ENCODE results near the gene SCN8A.
A peak's percentile ranks its signal among the peaks of the same experiment; 100 is the strongest.

Gene SCN8A

DNA sequence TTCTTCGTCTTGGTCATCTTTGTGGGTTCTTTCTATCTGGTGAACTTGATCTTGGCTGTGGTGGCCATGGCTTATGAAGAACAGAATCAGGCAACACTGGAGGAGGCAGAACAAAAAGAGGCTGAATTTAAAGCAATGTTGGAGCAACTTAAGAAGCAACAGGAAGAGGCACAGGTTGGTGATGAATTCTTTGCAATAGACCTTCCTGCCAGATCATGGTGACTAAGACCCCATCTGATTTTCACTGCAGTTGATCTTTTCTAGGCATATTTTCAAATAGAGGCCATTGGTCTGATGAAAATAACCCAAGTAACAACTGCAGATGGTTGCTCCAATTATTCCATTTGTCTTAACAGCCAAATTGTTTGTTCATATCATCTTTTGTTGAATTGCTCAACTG, 114.4 kb downstream of the SCN8A start:
- no peak overlapping the region for H3K4me3 Mint-ChIP-seq
- no peaks in the 10 kb centered on the region for H3K4me1 Mint-ChIP-seq
- H3K9me3 Mint-ChIP-seq, result no peaks in the 10 kb centered on the region
- H3K27me3 Mint-ChIP-seq, result no peaks in the 10 kb centered on the region
- ATAC-seq (no peak), DNase-seq (no peak)
- no peak overlapping the region for H3K27ac Mint-ChIP-seq

DNA sequence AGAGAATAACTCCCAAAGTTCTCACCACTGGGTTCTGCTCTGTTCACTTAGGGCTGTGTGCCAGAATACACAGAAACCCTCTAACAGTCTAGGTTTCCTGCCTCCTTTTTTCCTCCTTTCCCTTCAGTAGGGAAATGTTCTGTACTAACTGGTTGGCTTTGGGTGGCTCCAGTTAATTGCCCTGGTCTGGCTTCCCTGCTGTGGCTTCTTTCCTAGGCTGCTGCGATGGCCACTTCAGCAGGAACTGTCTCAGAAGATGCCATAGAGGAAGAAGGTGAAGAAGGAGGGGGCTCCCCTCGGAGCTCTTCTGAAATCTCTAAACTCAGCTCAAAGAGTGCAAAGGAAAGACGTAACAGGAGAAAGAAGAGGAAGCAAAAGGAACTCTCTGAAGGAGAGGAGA, 115.2 kb downstream of the SCN8A start:
- no peaks in the 10 kb centered on the region for H3K4me1 Mint-ChIP-seq
- no peaks in the 10 kb centered on the region for H3K9me3 Mint-ChIP-seq
- no peak overlapping the region for H3K4me3 Mint-ChIP-seq
- DNase-seq (no peak), ATAC-seq (no peak)
- H3K27me3 Mint-ChIP-seq, result no peaks in the 10 kb centered on the region
- H3K27ac Mint-ChIP-seq, result no peak overlapping the region

DNA sequence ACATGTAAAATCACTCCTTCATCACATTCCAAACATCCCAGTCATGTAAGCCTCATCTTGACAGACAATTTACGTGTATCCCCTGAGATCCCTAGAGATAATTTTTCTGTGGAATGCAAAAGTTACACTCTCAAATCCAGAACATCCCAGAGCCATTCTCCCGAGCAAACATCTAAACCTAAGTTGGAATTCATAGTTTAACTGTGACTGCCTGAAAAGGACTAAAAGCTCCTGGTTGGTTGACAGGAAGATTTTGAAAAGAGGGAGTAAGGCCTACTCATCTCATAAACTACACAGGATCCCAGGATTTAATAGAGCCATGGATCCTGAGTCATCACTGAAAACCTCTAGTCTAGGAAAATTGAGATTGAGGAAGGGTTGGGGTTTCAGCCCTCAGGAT, 123.6 kb downstream of the SCN8A start:
- ATAC-seq (no peak), DNase-seq (no peak)
- Mint-ChIP-seq H3K4me3 (no peak overlapping the region), H3K27me3 (peaks cover 9% of the 10 kb centered on the region), H3K9me3 (no peaks in the 10 kb centered on the region), H3K4me1 (no peaks in the 10 kb centered on the region), H3K27ac (no peak overlapping the region)

DNA sequence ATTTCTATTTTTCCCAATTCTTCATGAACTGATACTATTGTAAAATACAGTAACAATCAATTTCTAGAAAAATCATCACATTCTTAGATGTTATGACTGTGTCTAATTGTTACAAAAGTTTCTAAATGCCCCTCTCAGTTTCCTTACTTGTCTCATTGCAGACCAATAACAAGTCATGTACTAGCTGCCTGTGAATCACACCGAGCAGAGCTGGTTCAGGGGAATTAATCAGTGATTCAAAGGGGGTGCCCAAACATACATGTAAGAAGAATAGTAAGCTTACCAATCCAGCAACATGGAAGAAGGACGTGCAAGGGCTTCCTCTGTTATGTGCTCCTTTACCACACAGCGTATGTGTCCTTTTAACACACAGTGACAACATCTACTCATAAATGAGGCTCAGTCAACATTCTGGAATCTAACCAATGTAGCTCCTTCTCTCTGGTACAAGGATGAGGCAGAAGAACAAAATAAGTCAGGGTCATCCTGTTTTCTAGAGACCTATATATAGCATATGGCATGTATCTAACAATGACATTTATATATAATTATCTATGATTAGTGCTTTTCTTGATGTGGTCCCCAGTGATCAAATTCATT, 126.4 kb downstream of the SCN8A start:
- H3K27me3 Mint-ChIP-seq, result peaks cover 21% of the 10 kb centered on the region
- no peak overlapping the region for H3K4me3 Mint-ChIP-seq
- H3K27ac Mint-ChIP-seq, result no peak overlapping the region
- no peak for ATAC-seq
- H3K4me1 Mint-ChIP-seq, result peaks cover 13% of the 10 kb centered on the region
- no peaks in the 10 kb centered on the region for H3K9me3 Mint-ChIP-seq
- no peak for DNase-seq

DNA sequence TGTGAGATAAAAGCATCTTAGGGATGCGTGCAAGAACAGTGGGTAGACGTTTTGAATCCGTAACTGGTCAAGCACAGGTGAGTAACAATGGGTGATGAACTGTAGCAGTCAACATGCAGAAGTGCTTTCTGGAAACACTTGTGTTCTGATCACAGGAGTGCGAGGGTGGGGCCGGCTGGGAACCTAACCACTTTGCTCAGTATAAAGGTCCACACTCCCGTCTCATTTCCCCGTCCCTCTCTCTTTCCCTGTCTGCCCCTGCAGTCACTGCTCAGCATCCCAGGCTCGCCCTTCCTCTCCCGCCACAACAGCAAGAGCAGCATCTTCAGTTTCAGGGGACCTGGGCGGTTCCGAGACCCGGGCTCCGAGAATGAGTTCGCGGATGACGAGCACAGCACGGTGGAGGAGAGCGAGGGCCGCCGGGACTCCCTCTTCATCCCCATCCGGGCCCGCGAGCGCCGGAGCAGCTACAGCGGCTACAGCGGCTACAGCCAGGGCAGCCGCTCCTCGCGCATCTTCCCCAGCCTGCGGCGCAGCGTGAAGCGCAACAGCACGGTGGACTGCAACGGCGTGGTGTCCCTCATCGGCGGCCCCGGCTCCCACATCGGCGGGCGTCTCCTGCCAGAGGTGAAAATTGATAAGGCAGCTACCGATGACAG, 130.4 kb downstream of the SCN8A start:
- ATAC-seq (peak; percentile 99), DNase-seq (peak; percentile 54 to 60)
- H3K9me3 Mint-ChIP-seq, result no peaks in the 10 kb centered on the region
- peaks cover 28% of the 10 kb centered on the region for H3K27me3 Mint-ChIP-seq
- H3K4me1 Mint-ChIP-seq, result peaks cover 13% of the 10 kb centered on the region
- no peak overlapping the region for H3K27ac Mint-ChIP-seq
- H3K4me3 Mint-ChIP-seq, result peak overlapping the region; percentile 72 to 79

DNA sequence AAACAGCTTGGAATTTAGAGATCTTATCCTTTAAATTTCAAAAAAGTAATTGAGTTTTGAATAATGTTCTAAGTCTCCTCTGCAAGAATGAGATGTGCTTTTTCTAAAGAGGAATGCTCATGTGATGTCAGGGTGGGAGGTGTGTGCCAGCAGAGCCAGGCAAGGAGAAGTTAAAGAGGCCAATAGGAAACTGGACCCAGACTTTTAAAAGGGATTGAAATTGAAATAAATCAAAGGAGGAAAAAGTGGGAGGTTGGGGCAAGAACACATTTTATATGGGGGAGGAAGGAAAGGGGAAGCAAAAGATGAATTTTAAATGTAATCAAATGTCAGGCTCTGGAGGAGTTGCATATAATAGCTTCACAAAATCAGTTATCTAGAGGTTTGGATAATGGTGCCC, 131.4 kb downstream of the SCN8A start:
- Mint-ChIP-seq H3K4me3 (peak overlapping the region; percentile 72 to 79), H3K27ac (no peak overlapping the region), H3K27me3 (peaks cover 28% of the 10 kb centered on the region)

DNA sequence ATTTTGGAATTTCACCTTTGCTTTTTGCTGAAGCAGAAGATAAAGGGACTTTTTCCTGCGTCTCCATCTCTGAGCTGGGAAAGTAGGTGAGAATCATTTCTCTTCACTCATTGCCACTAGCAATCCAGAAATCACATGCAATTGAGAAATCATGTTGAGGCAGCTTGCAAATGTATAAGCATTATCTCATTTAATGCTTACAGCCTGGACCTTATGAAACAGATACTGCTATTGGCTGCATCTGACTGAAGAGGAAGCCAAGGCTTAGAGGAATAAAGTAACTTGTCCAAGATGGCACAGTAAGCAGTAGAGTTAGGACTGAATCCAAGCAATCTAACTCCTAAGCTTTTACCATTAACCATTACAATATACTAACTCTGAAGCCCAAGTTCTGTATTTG, 135.1 kb downstream of the SCN8A start:
- Mint-ChIP-seq H3K27me3 (peaks cover 27% of the 10 kb centered on the region), H3K4me3 (no peak overlapping the region), H3K9me3 (no peaks in the 10 kb centered on the region), H3K27ac (no peak overlapping the region), H3K4me1 (peaks cover 12% of the 10 kb centered on the region)
- ATAC-seq (no peak), DNase-seq (no peak)

More for the DNA sequence above, 131.4 kb downstream of the SCN8A start:
- ATAC-seq, result no peak
- Mint-ChIP-seq H3K4me1 (peaks cover 13% of the 10 kb centered on the region), H3K9me3 (no peaks in the 10 kb centered on the region)
- DNase-seq, result no peak

DNA sequence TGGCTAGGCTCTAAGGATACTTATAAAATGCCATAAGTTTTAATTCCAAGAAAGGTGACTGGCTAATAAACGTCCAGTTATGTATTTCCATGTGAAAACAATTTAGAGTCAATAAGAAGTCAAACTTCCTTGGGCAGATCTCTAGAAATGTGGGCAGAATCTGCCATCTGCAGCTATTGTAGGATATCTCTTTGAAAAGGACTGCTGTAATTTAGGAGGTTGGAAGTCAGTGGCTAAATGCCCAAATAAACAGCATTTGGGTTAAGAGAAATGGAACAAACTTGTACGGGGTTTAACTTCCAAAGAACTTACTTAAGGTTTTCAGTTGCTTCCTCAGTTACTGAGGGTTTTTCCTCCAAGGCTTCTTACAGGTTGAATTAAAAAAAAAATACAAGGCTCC, 135.9 kb downstream of the SCN8A start:
- H3K9me3 Mint-ChIP-seq, result no peaks in the 10 kb centered on the region
- H3K27ac Mint-ChIP-seq, result no peak overlapping the region
- DNase-seq (no peak), ATAC-seq (no peak)
- H3K27me3 Mint-ChIP-seq, result peaks cover 19% of the 10 kb centered on the region
- H3K4me3 Mint-ChIP-seq, result no peak overlapping the region
- H3K4me1 Mint-ChIP-seq, result peaks cover 5% of the 10 kb centered on the region

DNA sequence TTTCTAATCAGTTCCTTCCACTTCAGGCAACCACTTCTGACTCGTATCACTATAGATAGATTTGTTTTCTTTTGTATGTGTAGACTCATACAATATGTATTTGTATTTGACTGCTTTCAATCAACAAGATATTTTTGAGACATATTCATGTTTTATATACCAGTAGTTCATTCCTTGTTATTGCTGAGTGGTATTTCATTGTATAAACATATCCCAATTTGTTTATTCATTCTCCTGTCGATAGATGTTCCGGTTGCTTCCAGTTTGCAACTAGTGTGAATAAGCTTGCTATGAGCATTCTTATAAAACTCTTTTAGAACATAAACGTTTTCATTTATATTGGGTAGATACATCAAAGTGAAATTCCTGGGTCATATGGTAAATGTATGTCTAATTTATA, 138.3 kb downstream of the SCN8A start:
- H3K27me3 Mint-ChIP-seq, result peaks cover 11% of the 10 kb centered on the region
- no peak for DNase-seq
- peaks cover 3 to 11% of the 10 kb centered on the region in 2 donors for H3K9me3 Mint-ChIP-seq
- H3K27ac Mint-ChIP-seq, result no peak overlapping the region
- H3K4me1 Mint-ChIP-seq, result no peaks in the 10 kb centered on the region
- H3K4me3 Mint-ChIP-seq, result no peak overlapping the region
- ATAC-seq, result no peak

DNA sequence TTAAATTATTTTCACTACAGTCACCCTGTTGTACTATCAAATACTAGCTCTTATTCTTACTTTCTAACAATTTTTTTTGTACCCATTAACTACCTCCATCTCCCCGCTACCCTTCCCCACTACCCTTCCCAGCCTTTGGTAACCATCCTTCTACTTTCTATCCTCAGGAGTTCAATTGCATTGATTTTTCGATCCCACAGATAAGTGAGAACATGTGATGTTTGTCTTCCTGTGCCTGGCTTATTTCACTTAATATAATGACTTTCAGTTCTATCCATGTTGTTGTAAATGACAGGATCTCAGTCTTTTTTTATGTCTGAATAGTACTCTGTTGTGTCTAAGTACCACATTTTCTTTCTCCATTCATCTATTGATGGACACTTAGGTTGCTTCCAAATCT, 139.7 kb downstream of the SCN8A start:
- DNase-seq (no peak), ATAC-seq (no peak)
- Mint-ChIP-seq H3K4me1 (no peaks in the 10 kb centered on the region), H3K9me3 (peaks cover 3 to 13% of the 10 kb centered on the region in 2 donors), H3K4me3 (no peak overlapping the region), H3K27ac (no peak overlapping the region), H3K27me3 (peaks cover 13% of the 10 kb centered on the region)

DNA sequence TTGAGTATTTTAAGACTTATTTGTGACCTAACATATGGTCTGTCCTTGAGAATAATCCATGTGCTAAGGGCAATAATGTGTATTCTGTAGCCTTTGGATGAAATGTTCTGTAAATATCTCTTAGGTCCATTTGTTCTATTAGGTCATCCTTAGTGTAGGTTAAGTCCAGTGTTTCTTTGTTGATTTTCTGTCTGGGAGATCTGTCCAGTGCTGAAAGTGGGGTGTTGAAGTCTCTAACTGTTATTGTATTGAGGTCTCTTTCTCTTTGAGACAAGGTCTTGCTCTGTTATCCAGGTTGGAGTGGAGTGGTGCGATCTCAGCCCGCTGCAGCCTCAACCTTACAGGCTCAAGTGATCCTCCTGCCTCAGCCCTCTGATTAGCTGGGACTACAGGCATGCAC, 149.5 kb downstream of the SCN8A start:
- peaks cover 8% of the 10 kb centered on the region for H3K27me3 Mint-ChIP-seq
- no peak overlapping the region for H3K27ac Mint-ChIP-seq
- H3K9me3 Mint-ChIP-seq, result peaks cover 18 to 23% of the 10 kb centered on the region in 2 donors
- H3K4me3 Mint-ChIP-seq, result no peak overlapping the region
- DNase-seq, result no peak
- no peaks in the 10 kb centered on the region for H3K4me1 Mint-ChIP-seq
- no peak for ATAC-seq

DNA sequence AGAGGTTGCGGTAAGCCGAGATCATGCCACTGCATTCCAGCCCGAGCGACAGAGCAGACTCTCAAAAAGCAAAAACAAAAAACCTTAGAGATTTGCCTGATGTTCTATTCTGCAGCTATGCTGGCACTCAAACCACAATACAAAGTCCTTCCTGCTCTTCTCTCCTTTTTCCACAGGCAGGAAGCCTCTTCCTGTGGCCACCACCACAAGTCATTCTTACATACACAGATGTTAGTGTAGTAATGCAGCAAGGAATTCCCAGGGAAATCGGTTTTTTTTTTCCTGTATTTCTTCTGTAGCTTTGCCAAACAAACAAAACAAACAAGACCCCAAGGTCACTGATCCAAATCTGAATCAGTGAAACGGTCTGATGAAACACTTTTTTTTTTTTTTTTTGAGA, 153.2 kb downstream of the SCN8A start:
- Mint-ChIP-seq H3K4me1 (no peaks in the 10 kb centered on the region), H3K27me3 (peaks cover 8% of the 10 kb centered on the region), H3K4me3 (no peak overlapping the region), H3K27ac (no peak overlapping the region), H3K9me3 (peaks cover 18 to 23% of the 10 kb centered on the region in 2 donors)
- DNase-seq, result no peak
- ATAC-seq, result no peak

DNA sequence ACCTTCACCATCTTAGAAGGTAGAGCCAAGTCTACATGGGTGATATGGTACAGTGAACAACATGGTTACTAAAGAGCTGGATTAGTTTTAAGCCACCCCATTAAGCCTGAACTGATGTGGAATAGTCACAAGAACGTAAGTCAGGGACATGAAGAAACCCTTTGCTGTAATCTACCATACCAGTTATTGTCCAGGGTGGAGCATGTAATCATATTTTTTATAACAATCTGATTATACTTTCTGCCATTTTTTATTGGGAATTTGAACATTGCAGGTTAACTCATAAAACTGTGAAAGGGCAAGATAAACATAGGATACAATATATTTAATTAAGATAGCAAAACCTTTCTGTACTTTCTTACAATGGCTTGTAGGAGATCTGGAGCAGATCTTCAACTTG, 153.9 kb downstream of the SCN8A start:
- peaks cover 18 to 23% of the 10 kb centered on the region in 2 donors for H3K9me3 Mint-ChIP-seq
- DNase-seq (no peak), ATAC-seq (no peak)
- no peaks in the 10 kb centered on the region for H3K4me1 Mint-ChIP-seq
- H3K4me3 Mint-ChIP-seq, result no peak overlapping the region
- H3K27ac Mint-ChIP-seq, result peak overlapping the region in 1 of 2 donors; percentile 36
- peaks cover 8% of the 10 kb centered on the region for H3K27me3 Mint-ChIP-seq

DNA sequence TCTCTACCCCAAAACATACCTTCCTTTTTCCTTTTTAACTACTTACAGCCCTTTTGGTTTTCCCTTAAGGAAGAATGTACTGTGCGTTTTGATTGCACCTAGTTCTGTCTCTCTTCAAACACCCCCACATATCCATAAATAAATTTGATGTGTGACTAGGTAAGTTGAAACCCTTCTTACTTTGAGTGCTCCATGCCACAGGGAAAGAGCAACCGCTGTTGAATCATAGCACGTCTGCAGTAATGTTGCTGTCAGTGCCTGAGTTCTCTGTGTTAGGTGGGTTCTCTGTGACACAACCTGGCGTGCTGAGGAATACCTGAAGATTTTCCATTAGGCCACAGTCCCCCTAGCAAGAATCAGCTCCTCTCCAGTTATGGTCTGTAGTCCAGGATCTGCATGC, 155.4 kb downstream of the SCN8A start:
- H3K4me3 Mint-ChIP-seq, result no peak overlapping the region
- H3K27ac Mint-ChIP-seq, result no peak overlapping the region
- H3K27me3 Mint-ChIP-seq, result peaks cover 8% of the 10 kb centered on the region
- ATAC-seq (no peak), DNase-seq (no peak)
- peaks cover 8 to 11% of the 10 kb centered on the region in 2 donors for H3K9me3 Mint-ChIP-seq
- H3K4me1 Mint-ChIP-seq, result no peaks in the 10 kb centered on the region

DNA sequence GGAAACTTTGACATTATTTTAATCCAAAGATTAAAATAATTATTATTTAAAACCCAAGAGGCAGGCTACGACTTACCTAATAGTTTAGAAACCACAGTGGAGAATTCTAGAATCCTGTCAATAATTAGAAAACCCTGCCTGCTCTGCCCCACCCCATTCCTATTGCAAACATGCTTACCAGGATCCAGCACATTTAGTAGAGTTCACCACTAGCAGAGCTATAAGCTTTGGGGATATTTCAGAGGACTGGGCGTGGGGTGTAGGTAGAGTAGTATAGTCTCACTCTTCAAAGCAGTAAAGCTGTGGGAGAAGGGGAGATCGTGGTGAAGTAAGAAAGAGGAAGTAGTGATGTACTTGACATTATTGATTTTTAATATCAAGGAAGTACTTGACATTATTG, 157.2 kb downstream of the SCN8A start:
- ATAC-seq, result no peak
- Mint-ChIP-seq H3K4me3 (no peak overlapping the region), H3K9me3 (peaks cover 0 to 1% of the 10 kb centered on the region in 2 donors), H3K27me3 (peaks cover 2% of the 10 kb centered on the region), H3K4me1 (no peaks in the 10 kb centered on the region), H3K27ac (no peak overlapping the region)
- no peak for DNase-seq

DNA sequence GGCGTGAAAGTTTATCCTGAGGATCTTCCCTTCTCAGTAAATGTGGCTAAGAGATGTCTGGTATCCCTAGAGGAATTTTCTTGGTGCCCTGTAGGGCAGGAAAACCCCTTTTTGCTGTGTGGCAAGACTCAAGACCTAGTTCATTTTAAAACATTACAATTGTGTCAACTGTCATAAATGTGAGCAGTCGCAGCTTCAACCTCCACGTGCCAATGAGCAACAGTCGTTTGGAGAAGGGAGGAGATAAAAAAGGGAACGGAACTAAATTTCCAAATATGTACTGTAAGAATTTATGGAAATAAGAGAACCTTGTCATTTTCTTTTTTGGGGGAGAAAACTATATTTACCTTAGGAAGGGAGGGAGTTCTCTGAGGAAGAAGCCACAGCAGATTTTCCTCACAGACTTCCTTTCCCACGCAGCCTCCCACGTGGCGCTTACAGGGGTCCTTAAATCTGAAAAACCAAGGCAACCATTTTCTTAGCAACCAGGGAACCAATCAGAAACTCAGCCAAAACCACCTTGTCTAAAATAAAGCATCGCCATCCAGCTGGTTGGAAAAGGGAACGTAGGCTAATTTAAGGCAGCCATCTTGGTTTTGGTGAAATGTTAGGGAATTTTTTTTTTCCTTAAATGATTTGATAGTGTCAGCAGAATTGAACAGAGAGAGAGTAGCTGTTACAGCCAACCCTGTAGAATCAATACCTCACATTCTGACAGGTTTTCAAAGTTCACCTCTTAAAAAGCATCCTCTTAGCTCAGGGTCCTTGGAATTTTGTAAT, 158.4 kb downstream of the SCN8A start:
- H3K27me3 Mint-ChIP-seq, result no peaks in the 10 kb centered on the region
- DNase-seq (no peak), ATAC-seq (no peak)
- no peaks in the 10 kb centered on the region for H3K4me1 Mint-ChIP-seq
- peak overlapping the region in 1 of 2 donors; percentile 37 for H3K27ac Mint-ChIP-seq
- no peak overlapping the region for H3K4me3 Mint-ChIP-seq
- H3K9me3 Mint-ChIP-seq, result no peaks in the 10 kb centered on the region

Data from stimulated activated naive CD8-positive, alpha-beta T cell treated with anti-CD3 and anti-CD28 coated beads, Interleukin-15, amount 100 ng/mL, for 72 hours (primary cell).